ENCODE data around the gene TMC2.

Gene TMC2

DNA sequence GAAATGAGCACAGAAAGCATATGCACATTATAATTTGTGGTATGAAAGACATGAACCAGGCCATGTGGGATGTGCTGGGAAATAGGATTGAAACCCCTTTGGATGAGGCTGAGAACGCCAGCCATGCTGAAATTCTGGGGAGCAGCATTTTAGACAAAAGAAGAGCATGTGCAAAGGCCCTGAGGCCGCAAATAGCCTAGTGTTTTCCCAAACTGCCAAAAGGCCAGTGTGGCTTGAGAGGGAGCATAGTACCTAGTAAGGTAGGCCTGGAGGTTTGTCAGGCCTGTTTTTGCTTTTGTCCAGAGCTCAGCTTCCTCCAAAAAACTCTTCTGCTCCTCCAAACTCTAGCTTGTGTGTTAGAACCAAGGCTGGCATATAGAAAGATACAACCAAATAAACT is 58.7 kb downstream of the TMC2 start:
- no peak for DNase-seq

DNA sequence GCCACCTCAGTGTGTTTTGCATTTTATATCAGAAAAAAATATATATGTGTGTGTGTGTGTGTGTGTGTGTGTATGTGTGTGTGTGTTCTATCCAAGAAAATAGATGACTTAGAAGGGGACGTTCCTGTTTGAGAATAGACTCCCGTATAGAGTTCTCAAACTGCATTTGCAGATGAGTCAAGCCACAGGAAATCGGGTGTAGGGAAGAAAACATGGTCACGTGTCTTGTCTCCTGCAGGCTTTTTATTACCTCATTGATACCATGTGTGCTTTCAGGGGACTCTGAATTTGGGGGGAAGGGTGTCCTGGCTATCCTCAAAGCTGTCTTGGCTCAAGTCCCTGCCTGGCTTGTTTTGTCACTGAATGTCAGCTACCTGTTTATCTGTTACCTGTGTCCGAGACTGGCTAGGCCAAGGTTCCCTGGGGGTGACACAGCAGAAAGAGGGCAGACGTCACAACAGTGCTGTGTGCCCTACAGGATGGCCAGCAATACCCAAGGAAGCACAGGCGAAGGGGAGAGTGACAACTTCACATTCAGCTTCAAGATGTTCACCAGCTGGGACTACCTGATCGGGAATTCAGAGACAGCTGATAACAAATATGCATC is 60.4 kb downstream of the TMC2 start:
- no peak for DNase-seq

DNA sequence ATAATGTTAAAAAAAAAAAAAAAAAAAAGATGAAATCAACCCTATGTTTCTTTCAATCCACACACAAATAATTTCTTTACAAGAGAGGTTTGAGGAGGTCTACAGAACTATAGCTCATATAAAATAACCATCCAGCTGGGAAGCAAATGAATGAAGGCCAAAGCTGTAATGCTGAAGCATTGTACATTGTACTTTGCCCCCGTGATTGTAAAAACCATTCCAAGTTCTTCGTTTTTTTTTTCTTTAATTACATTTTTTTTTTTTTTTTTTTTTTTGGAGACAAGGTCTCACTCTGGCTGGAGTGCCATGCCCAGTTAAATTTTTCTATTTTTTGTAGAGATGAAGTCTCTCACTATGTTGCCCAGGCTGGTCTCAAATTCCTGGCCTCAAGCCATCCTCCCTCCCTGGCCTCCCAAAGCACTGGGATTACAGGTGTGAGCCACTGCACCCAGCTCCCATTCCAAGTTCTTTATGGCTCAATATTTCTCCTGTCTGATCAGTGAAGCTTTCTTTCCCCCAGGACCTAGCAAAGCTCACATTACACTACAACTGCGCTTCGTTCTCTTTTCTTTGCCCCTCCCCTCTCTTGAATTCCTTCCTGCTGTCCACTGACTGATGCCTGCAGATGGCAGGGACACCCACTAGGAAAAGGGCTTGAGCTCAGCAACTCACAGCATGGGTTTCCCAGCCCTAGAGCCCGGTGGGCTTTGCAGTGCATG is 63.1 kb downstream of the TMC2 start:
- no peak for DNase-seq

DNA sequence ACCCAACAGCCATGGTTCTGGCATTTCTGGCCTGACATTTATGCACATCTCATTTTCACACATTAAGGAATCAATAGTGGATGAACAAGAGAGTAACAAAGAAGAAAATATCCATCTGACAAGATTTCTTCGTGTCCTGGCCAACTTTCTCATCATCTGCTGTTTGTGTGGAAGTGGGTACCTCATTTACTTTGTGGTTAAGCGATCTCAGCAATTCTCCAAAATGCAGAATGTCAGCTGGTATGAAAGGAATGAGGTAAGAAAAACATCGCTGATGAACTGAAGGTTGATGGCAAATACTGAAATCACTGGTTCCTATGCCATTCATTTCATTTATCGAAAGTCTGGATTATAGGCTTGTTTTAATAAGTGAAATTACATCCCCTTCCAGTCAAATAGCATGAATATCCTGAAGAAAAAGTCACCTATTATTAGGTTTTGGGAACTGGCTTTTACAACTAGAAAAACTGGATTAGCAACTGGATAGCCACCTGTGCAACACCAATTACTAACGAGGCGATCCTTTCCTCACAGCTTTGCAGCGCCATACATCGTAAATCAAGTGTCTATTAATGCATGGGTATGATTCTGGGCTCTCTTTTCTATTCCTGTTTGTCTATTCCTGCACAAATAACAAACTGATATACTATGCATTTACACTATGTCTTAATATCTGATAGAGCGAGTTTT is 65.8 kb downstream of the TMC2 start:
- no peak for DNase-seq

DNA sequence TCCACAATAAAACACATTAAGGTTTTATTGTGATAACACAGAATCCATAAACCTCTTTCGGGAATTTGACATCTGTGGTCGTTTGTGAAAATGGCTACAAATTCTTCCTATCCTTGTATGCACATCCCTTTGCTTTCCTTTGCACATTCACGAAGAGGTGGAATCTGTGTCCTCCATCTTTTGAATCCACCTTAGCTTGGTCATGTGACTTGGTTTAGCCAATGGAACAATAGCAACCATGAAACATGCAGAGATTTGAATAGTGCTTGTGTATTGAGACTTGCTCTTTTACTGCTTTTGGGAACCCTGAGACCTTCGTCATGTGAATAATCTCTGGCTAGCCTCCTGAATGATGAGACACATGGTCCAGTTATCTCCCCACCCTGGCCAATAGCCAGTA is 66.4 kb downstream of the TMC2 start:
- no peak for DNase-seq

DNA sequence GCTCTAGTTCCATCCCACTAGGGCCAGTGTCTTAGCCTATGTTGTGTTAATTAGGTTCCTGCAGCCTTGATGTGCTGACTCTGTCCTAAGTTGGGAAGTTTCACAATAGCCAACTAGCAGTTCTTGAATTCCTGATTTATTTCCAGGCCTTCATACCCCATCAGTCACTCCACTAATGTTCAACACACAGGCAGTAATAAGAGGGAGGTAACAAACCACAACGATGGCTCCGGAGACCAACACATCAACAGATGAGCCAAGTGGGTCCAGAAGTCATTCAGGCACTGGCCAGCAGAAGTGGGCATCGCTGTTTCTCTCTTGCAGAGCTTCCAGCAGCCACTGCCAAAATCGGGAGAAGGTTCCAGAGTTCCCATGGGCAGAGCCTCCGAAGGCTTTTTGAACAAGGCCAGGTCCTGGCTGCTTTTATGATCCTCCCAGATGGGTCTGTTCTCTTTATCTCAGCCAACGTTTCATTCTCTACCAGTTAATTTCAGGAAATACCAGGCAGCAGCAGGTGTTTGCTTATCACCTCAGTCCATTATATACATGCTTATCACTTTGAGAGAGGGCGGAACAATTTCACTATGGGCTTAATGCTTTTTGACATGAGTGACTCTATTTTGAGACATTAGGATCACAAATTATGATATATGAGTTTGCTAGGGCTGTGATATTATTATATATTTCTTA is 67.6 kb downstream of the TMC2 start:
- no peak for DNase-seq

DNA sequence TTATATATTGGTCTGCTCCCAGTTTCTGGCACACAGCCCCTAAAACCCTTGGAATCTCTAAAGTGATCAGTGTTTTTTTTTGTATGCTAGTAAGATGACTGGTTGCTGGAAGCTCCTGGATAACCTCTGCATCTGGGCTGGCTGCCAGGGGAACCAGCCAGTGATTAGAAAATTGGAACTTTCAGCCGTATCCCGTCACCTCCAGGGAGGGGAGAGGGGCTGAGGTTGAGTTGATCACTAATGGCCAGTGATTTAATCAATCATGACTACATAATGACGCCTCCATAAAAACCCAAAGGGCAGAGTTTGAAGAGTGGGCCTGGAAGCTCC is 68.1 kb downstream of the TMC2 start:
- DNase-seq = no peak

DNA sequence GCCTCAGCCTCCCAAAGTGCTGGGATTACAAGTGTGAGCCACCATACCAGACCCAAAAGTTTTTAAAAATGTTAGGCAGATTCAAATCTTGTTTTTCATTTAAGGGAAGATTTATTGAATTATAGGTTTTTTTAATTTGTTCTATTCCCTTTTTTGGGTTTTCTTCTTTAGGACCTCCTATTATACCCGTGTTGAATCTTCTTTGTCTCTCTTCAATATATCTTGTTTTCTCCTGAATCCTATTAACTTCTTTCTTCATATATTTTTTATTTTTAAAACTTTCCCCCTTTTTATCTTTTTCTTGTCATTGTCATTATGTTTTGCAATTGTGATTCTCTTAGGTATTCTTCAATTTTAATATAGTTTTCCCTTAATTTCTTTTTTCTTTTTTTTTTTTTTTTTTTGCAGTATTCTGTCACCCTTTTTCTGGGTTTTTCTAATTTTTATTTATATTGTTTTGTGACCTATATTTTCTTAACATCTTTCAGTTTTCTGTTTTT is 70.2 kb downstream of the TMC2 start:
- DNase-seq = no peak

DNA sequence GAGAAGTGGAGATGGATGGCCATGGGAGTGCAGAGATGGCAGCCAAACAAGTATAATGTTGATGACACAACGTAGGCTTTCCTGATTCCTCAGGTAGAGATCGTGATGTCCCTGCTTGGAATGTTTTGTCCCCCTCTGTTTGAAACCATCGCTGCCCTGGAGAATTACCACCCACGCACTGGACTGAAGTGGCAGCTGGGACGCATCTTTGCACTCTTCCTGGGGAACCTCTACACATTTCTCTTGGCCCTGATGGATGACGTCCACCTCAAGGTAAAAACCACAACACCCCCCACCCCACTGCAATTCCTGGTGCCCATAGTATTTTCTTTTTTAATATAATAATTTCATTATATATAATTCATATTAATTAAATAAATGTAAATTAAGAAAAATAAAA is 74.0 kb downstream of the TMC2 start:
- DNase-seq = no peak

DNA sequence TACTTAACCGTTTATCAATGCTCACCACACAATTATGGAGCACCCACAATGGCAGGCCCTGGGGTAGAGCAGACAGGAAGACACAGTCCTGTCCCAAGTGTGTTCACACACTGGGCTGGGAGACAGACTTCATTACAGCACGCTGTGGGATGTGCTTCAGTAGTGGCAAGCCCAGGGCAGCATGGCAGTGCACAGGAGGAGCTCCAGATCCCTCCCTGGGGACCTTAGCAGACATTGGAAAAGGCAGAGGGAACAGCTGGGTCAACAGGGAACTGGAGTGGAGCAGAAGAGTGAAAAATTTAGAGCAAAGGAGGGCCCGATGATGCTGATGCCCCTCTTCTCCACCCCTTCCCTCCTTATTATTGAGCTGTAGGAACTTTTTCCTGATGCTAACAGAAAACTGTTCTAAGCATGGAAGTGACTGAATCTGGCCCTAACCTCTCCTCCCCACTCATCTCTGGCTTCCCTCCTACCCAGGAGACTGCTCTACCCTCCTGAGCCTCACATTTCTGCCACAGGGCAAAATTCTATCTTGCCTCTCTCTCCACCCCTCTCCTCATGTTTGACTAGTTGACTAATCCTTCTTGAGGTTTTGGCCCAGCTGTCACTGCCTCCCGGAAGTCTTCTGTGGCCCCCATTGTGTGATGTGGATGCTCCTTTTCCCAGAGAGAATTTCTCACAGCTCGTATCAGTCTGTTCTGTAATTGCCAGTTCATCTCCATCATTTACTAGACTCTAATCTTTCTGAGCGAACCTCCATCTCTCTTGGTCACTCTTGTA is 74.8 kb downstream of the TMC2 start:
- DNase-seq = no peak

DNA sequence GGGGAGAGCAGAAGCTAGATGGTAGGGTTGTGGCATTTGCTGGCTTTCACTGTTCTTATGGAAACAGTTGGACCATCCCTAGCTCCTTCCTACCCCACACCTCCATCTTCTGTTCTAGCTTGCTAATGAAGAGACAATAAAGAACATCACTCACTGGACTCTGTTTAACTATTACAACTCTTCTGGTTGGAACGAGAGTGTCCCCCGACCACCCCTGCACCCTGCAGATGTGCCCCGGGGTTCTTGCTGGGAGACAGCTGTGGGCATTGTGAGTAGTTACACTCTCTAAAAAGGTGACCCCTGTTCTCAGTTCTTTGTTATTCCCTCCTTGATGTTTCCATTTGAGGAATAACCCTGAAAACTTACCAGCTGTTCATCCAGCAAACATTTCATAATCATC is 75.7 kb downstream of the TMC2 start:
- no peak for DNase-seq

DNA sequence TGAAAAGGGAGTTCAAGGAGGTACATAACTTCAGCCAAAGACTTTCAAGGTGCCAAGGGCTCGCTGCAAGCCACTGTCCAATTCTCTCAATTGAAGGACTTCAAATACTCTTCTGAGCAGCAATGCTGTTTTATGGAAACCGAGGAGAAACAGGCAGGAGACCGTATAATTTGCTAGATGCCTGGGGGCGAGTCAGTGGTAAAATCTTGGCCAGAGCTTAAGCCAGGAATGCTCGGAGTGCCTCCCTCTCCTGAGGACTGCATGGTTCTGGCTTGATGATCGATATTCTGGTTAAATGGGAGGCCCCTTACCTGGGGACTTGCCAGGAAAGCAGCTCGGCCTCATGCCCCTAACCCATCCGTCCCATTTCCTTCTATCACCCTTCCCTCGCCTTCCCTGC is 80.3 kb downstream of the TMC2 start:
- DNase-seq = no peak

DNA sequence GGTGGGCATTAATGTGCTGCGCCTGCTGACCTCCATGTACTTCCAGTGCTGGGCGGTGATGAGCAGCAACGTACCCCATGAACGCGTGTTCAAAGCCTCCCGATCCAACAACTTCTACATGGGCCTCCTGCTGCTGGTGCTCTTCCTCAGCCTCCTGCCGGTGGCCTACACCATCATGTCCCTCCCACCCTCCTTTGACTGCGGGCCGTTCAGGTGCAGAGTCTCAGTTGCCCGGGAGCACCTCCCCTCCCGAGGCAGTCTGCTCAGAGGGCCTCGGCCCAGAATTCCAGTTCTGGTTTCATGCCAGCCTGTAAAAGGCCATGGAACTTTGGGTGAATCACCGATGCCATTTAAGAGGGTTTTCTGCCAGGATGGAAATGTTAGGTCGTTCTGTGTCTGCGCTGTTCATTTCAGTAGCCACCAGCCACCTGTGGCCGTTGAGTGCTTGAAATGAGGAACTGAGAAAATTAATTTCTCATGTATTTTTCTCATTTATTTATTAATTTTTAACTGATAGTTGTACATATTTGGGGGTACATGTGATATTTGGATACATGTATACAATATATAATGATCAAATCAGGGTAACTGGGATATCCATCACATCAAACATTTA is 80.8 kb downstream of the TMC2 start:
- no peak for DNase-seq

DNA sequence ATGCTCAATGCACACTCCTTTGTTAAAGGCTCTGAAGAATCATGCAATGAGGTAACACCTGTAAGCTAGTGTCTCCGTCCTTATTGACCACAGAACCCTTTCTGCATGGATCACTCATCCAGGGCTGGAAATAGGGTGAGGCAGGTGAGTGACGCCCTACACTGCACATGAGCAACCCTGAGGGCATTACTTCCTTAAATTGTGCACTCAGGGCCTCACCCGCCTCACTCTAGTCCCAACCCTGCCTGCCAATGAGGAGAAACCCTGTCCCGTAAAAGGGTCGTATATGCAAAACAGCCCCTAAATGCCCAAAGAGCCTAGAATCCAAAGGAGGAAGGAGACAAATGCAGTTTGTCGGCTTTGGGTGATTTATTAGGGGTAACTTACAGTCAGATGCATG is 82.4 kb downstream of the TMC2 start:
- DNase-seq = no peak

DNA sequence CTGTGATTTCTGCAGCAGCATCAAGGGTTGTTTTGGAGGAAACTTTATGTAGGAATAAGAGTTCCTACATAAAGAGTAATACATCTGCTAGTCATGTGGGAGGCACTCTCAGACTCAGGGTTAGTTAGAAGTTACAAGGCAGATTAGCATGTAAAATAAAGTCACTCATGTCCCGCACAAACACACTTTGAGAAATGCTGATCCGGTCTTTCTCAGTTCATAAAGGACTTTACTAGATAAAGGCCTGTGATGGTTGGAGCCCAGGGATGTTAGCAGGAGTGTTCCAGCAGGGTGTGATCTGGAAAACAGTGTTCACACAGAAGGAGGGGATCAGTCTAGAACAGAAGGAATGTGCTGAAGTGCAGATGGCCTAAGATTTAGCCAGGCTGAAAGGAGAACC is 83.0 kb downstream of the TMC2 start:
- DNase-seq = no peak

DNA sequence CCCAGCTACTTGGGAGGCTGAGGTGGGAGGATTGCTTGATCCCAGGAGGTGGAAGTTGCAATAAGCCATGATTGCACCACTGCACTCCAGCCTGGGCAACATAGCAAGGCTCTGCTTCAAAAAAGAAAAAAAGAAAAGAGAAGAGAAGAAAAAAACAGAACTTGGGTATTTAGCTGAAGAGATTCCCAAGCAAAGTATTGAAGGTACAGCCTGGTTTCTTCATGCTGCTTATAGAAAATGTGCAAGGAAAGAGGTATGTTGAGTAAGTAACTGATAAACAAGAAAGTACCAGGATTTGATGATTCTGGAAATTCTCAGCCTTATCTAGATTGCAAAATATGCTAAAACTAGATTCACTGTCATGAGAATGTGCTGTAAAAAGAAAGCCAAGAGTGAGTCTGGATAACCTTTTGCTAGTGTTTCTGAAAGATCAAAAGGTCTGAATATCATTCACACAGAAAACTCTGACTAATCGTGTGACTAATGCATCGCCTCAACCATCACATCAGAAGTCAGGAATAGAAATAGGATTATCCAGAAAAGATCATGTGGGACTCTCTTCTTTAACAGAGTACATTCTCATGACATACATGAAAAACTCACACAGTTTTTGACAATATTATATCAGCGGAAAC is 83.7 kb downstream of the TMC2 start:
- DNase-seq = no peak

DNA sequence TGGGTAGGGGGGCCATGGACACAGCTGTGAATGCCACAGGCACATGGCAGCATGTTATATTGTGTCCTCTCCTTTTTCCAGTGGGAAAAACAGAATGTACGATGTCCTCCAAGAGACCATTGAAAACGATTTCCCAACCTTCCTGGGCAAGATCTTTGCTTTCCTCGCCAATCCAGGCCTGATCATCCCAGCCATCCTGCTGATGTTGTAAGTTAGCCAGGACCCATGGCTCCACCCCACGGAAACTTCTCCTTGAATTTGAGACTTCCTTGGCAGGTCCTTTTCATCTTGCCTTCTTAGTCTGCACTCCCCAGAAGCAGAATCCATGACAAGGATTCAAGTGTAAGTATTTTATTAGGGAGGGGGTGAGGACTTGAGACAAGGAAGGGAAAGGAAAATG is 87.8 kb downstream of the TMC2 start:
- no peak for DNase-seq

DNA sequence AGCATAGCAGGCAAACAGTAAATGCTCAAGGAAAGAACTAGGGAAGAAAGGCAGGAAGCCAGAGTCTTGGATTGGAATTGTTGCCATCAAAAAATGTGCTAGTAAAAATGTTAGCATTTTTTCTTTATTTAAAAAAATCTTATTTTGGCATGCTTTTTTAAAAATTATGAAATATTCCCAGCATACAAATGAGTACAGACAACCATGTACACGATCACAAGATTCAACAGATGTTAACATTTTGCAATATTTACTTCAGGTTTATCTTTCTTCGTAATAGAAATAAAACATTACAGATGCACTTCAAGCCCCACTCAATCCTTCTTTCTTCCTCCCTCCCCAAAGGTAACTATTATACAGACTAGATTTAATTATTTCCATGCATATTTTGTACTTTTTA is 88.7 kb downstream of the TMC2 start:
- no peak for DNase-seq

DNA sequence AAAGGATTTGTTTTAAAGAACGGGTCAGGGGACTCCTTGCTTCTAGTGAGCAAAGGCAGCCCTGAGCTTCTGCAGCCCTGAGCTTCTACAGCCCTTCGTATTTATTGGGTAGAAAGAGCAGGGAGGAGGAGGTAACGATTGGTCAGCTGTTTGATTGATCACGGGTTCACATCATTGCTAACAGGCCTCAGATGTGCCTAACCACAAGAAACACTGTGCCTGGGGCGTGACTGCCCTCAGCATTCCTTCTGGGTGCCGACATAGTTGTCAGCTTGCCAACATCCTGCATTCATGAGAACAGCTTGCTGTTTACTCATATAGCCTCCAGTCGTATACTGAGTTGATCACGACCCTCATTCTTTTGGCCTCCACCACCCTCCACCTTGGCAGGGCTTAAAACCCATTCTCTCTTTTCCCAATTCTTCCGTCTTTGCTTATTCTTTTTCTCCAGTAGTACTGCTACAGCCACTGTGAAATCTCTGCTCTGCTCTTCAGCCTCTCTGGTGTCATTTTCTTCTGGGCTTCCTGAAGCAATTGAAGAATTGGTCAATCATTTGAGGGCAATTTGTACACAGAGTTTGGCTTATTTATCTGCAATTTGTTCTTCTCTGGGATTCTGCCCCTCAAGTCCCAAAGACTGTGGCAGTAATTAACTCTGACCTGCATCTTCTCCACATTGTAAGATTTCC is 90.6 kb downstream of the TMC2 start:
- no peak for DNase-seq

DNA sequence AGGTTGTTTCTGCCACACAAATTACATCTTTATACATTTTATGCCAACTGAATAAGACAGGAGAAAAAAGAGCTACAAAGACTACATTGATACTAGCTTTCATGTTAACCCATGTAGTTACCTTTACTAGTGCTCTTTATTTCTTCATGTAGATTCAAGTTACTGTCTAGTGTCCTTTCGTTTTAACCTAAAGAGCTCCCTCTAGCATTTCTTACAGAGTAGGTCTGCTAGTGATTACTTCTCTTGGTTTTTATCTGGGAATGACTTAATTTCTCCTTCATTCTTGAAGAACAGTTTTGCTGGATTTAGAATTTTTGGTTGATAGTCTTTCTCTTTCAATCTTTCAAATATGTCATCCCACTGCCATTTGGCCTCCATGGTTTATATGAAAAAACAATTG is 94.9 kb downstream of the TMC2 start:
- no peak for DNase-seq

DNA sequence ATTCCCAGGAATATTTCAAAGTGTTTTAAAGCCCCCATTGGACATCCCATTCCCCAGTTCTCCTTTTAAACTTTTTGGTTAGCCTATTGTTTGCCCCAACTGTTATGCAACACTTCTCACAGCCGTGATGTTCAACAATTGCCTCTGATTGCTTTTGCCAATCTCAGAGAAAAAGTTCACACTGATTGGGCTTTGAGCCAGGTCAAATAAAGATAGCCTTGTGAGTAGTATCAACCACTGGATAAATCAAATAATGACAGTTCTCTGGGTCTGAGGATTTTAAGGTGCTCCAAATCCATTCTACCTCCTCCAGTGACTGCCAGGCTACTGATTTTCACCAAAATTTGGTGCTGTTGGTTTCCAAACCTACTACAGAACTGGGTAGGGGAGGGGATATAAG is 97.0 kb downstream of the TMC2 start:
- DNase-seq = no peak

All from central memory CD4-positive, alpha-beta T cell (primary cell).